HG03521 (cell line): ENCODE measurements around the gene RAB5A.
"Not testable (repeated sequence)": the region's sequence is repeated elsewhere in the genome, so short reads cannot be mapped to it uniquely, and the experiment has no call there.

Source experiments
- ATAC-seq: cut with Tn5 transposase; IDR thresholded peaks from one replicate; pipeline ENCODE4 v1.9.1; 2021; ENCODE audit warnings: mild to moderate bottlenecking, moderate library complexity; ENCODE audit not compliant: unreplicated experiment

RAB5A gene

GRCh38 chr3:20023623-20024405, 76.9 kb downstream of the RAB5A start:
- no peak for ATAC-seq

GRCh38 chr3:20027136-20027535, 80.2 kb downstream of the RAB5A start:
- ATAC-seq = no peak

- ATAC-seq = no peak
These were observed 82.0 kb downstream of the RAB5A start for GRCh38 chr3:20028905-20029331.

GRCh38 chr3:20031939-20032338, 85.0 kb downstream of the RAB5A start:
- ATAC-seq = not testable (repeated sequence)
